MM.1S (cell line): Measurements from ENCODE around the gene HACE1.

Source experiments
- EZH2 ChIP-seq: fragments of 300-600 bp; sonication (generic); optimal IDR thresholded peaks from 2 replicates; pipeline ENCODE3; 2017; ENCODE audit warnings: low read depth, mild to moderate bottlenecking, antibody characterized with exemption, low read length, mixed read lengths
- EZH2phosphoT487 ChIP-seq: fragments of 300-600 bp; sonication (generic); IDR thresholded peaks from 2 replicates; pipeline ENCODE4 v1.6.1; 2018; ENCODE audit warnings: antibody characterized with exemption, low read length
- TF ChIP-seq, protein P1 (sequence below): fragments of 300-600 bp; sonication (generic); IDR thresholded peaks from 2 replicates; pipeline ENCODE4 v1.5.1; 2016; ENCODE audit warnings: antibody characterized with exemption, low read length, mixed read lengths

DNA sequence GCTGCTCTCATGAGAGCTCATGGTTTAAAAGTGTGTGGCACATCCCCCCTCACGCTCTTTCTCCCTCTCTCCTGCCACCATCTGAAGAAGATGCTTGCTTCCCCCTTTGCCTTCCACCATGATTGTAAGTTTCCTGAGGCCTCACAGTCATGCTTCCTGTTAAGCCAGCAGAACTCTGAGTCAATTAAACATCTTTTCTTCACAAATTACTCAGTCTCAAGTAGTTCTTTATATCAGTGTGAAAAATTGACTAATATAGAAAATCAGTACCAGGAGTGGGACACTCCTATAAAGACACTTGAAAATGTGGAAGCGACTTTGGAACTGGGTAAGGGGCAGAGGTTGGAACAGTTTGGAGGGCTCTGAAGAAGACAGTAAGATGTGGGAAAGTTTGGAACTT is 45.0 kb downstream of the HACE1 start:
- TF ChIP-seq, protein P1, sequence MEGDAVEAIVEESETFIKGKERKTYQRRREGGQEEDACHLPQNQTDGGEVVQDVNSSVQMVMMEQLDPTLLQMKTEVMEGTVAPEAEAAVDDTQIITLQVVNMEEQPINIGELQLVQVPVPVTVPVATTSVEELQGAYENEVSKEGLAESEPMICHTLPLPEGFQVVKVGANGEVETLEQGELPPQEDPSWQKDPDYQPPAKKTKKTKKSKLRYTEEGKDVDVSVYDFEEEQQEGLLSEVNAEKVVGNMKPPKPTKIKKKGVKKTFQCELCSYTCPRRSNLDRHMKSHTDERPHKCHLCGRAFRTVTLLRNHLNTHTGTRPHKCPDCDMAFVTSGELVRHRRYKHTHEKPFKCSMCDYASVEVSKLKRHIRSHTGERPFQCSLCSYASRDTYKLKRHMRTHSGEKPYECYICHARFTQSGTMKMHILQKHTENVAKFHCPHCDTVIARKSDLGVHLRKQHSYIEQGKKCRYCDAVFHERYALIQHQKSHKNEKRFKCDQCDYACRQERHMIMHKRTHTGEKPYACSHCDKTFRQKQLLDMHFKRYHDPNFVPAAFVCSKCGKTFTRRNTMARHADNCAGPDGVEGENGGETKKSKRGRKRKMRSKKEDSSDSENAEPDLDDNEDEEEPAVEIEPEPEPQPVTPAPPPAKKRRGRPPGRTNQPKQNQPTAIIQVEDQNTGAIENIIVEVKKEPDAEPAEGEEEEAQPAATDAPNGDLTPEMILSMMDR: no peak
- TF ChIP-seq EZH2 (no peak), EZH2phosphoT487 (no peak)
